GM12872 (cell line): ENCODE results near the gene RNF181.

ENCODE experiments used
- CTCF ChIP-seq: IDR thresholded peaks from 3 replicates; pipeline ENCODE4 v1.5.1; 2011; ENCODE audit warnings: low read depth, mild to moderate bottlenecking, low read length, moderate library complexity; ENCODE audit not compliant: insufficient read depth

RNF181 gene

DNA sequence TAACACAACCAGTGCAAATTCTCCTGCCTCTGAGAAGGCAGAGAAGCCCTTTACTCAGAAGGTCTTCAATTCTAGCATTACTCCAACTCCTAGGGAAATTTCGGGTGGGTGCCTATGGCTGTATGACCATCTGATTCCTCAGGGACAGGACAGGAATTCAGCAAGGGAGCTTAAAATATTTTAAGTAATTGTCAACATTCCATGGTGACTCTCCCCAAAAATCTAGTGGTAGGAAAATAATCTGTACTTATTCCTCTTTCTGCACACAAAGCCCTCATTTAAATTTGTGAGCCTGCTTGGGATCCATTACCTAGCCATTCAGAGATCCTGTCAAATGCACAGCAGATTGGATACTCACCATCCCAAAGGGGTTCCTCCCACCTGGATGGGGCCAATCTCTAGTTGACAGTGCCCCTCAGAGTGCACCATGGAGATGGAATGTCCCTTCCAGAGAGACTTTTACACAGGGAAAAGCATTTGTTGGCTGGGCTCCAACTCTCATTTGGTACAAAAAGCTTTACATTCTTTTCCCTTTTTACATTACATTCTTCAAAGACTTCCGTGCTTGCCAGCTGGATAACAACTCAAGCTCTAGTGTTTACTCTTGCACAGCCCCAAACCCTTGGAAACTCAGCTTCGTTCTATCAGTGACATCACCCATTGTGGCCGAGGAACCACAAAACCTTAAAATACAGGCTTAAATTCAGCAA lies 10.0 kb downstream of the RNF181 start:
- no peak for TF ChIP-seq CTCF

- no peak for TF ChIP-seq CTCF
These were observed 10.5 kb downstream of the RNF181 start for GRCh38 chr2:85606116-85606455.

GRCh38 chr2:85607268-85608215 lies 12.0 kb downstream of the RNF181 start:
- no peak for TF ChIP-seq CTCF

- TF ChIP-seq CTCF, result no peak
These were observed 15.7 kb downstream of the RNF181 start for GRCh38 chr2:85611217-85611704.

DNA sequence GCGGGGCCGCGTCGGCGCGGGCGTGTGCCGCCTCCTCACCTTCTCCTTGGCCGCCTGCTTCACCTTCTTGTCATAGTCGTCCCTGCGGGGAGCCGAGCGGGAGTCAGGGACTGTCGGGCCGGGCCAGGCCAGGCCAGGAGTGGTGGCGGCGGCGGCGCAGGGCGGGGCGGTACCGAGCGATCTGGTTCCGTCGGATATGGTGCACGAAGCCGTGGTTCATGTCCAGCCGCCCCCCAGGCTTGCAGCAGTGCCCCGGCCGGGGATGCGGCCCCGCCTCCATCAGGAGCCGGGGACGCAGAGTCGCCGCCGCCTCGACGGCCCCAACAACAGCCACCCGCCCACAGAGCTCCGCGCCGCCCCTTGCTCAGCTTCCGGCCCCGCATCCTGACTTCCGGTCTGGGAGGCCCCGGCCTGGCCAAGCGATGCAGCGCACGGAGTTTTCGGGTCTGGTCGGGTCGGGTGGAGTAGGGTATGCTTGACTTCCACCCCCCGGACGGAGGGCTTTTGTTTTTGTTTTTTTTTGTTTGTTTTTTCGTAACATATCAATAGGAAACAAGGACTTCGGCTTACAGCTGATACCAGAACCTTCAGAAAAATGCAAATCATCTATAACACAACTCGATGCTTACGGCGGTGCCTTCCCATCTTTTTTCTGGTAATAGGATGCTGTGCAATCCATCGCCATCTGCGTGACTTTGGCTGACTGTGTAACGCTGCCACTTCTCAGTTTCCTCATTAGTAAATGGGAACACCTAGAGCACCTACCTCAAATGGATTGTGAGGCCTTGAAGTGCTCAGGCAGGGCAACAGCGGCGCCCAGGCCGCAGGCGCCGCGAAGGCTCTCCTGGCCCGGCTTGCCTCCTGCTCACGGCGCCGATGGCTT lies 16.4 kb downstream of the RNF181 start, which contains the start of gene C2orf68:
C2orf68 (minus strand) TSS at position 362 of the 883 bp plus-strand sequence; CDS start at position 280, 82 bp downstream.
- TF ChIP-seq CTCF, result no peak

GRCh38 chr2:85613717-85614515 lies 18.4 kb downstream of the RNF181 start:
- no peak for TF ChIP-seq CTCF
